WERI-Rb-1 (cell line): Measurements from ENCODE around the gene GALNT16.

Experiments
- DNase-seq: peaks from one replicate; pipeline ENCODE4 v3.0.0-alpha.2; 2020
- H3K27ac ChIP-seq: fragments of 250-450 bp; sonication (Bioruptor Pico); 2 replicates; pipeline ENCODE4 v1.5.1; 2020; ENCODE audit warnings: mild to moderate bottlenecking, moderate library complexity
- H3K27me3 ChIP-seq: fragments of 250-450 bp; sonication (Bioruptor Pico); 2 replicates; pipeline ENCODE4 v1.5.1; 2021; ENCODE audit warnings: mild to moderate bottlenecking, low read depth, moderate library complexity; ENCODE audit not compliant: insufficient read depth, severe bottlenecking
- H3K36me3 ChIP-seq: fragments of 250-450 bp; sonication (Bioruptor Pico); 2 replicates; pipeline ENCODE4 v1.5.1; 2020; ENCODE audit warnings: mild to moderate bottlenecking, moderate library complexity
- H3K4me3 ChIP-seq: 2 replicates; pipeline ENCODE4 v1.5.1; 2011; ENCODE audit warnings: low read depth, mild to moderate bottlenecking, control low read depth, low read length
- H3K9me3 ChIP-seq: fragments of 250-450 bp; sonication (Bioruptor Pico); 2 replicates; pipeline ENCODE4 v1.5.1; 2021; ENCODE audit warnings: mild to moderate bottlenecking, moderate library complexity; ENCODE audit not compliant: severe bottlenecking
- TF ChIP-seq, protein P1 (sequence below): IDR thresholded peaks from 2 replicates; pipeline ENCODE4 v1.5.1; 2011; ENCODE audit warnings: low read depth, mild to moderate bottlenecking, control low read depth, inconsistent platforms, low read length

GALNT16 gene

DNA sequence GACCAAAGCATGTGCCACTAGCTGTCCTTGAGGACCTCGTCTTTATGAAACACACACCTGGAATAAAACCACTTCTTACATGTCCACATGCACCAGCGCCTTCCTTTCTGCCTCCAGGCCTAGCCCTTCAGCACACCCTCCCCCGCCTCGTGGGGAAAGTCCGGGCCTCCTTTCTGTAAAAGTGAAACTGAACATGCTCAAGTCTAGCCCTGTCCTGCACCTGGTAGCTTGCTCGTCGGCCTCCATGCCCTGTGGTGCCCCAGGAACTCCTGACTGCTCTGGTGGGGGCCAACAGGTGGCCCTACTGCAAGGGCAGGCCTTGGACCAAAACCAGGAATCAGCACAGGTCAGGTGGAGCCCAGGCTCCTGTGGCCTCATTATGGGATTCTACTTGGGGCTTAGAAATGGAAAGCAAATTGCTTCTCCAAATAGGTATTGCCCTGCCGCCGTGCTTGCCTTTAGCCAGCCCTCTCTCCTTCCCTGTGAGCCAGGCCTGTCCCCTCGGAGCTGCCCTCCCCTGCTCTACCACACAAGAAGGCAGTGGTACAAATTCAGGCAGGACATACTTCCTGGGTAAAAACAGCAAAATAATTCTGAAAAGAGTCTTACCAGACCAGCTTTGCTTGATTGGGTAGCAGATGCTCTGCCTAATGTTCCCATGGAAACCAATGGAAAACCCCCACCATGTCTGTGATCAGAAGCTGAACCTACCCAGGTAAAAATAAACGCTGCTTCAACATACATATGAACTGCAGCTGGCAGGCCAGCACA lies 94.6 kb downstream of the GALNT16 start:
- TF ChIP-seq, protein P1, sequence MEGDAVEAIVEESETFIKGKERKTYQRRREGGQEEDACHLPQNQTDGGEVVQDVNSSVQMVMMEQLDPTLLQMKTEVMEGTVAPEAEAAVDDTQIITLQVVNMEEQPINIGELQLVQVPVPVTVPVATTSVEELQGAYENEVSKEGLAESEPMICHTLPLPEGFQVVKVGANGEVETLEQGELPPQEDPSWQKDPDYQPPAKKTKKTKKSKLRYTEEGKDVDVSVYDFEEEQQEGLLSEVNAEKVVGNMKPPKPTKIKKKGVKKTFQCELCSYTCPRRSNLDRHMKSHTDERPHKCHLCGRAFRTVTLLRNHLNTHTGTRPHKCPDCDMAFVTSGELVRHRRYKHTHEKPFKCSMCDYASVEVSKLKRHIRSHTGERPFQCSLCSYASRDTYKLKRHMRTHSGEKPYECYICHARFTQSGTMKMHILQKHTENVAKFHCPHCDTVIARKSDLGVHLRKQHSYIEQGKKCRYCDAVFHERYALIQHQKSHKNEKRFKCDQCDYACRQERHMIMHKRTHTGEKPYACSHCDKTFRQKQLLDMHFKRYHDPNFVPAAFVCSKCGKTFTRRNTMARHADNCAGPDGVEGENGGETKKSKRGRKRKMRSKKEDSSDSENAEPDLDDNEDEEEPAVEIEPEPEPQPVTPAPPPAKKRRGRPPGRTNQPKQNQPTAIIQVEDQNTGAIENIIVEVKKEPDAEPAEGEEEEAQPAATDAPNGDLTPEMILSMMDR, result no peak
- Histone ChIP-seq H3K4me3 (no peak overlapping the region), H3K9me3 (no peaks in the 10 kb centered on the region), H3K27me3 (no peaks in the 10 kb centered on the region), H3K27ac (no peak overlapping the region), H3K36me3 (no peaks in the 10 kb centered on the region)
- DNase-seq, result no peak

DNA sequence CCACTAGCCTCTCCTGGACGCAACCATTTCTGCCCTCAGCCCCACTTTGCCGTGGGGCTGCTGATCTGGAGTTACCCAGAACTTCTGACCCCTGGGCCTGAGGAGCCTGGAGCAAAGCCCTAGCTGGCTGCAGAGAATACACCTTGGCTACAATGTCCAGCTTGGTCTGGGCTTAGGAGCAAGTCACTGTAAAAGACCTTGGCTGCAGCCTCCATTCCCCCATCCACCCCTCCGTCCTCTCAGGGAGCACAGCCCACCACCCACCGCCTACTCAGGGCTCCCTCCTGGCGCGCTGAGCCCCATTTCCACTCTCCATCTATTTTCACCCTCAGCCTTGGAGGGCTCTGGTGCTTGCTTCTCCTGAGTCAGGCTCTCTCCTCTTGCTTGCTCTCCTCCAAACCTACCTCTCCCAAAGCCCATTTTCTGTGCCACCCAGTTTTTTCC lies 95.2 kb downstream of the GALNT16 start:
- Histone ChIP-seq H3K4me3 (no peak overlapping the region), H3K27me3 (no peaks in the 10 kb centered on the region), H3K36me3 (no peaks in the 10 kb centered on the region), H3K27ac (no peak overlapping the region), H3K9me3 (no peaks in the 10 kb centered on the region)
- DNase-seq, result no peak
- TF ChIP-seq, protein P1, result no peak

DNA sequence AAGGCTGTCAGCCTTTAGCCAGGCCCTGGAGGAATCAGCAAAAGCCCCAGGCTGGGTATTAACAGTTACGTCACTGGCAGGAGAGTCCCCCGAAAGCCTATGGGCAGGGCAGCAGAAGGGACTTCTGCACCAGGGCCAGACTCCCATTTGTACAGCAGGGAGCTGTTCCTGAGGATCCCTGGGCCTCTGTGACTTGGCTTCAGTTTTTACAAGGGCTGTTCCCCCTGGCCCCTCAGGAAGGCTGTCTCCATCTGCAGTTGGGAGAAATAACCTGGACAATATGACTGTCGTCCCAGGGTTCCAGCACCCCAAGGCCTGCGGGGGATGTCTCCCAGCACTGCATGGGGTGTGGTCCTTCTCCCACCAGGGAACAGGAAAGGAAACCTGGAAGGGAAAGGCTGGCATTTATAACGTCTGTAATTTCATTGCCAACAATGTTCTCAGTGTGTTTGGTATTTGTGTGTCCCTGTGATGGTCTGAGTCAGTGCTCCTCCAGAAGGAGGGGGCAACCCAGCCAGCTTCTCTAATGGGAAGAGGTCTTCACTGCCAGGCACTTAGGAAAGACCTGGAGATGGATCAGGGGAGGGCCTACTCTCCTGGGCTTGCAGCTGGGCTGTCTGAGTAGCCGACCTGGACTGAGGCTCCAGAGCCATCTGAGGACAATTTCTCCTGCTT lies 95.8 kb downstream of the GALNT16 start:
- no peak overlapping the region for H3K27ac ChIP-seq
- H3K4me3 ChIP-seq, result no peak overlapping the region
- DNase-seq, result peak; percentile 29
- H3K36me3 ChIP-seq, result no peaks in the 10 kb centered on the region
- H3K9me3 ChIP-seq, result no peaks in the 10 kb centered on the region
- no peaks in the 10 kb centered on the region for H3K27me3 ChIP-seq
- TF ChIP-seq, protein P1, result no peak

DNA sequence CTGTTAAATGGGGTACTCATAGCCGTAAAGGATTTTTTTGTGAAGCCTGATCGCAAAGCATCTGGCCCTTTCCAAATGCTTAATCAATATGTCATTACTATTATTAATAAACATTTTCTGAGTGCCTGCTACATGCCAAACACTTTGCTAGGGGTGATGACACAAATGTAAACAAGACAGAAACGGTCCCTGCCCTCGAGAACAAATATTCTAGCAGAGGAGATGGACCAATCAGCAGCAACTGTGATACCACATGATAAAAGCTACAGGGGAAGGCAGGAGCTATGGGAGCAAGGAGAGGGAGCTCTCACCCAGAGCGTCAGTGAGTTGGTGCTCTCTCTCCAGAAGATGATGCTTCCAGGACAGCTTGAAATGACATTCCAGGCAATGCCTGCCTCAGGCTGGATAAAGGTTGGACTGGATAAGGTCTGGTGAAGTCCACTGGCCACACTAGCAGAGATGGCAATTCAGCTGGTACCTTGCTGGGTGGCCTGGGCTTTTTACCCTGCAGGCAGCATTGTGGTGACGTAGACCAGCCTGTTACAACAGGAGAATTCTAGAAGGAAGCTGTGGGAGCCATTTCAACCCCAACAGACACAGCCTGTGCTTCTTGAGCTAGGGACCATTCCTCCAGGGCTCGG lies 97.1 kb downstream of the GALNT16 start:
- Histone ChIP-seq H3K9me3 (no peaks in the 10 kb centered on the region), H3K36me3 (no peaks in the 10 kb centered on the region), H3K4me3 (no peak overlapping the region), H3K27me3 (no peaks in the 10 kb centered on the region), H3K27ac (no peak overlapping the region)
- no peak for DNase-seq
- TF ChIP-seq, protein P1, result no peak

DNA sequence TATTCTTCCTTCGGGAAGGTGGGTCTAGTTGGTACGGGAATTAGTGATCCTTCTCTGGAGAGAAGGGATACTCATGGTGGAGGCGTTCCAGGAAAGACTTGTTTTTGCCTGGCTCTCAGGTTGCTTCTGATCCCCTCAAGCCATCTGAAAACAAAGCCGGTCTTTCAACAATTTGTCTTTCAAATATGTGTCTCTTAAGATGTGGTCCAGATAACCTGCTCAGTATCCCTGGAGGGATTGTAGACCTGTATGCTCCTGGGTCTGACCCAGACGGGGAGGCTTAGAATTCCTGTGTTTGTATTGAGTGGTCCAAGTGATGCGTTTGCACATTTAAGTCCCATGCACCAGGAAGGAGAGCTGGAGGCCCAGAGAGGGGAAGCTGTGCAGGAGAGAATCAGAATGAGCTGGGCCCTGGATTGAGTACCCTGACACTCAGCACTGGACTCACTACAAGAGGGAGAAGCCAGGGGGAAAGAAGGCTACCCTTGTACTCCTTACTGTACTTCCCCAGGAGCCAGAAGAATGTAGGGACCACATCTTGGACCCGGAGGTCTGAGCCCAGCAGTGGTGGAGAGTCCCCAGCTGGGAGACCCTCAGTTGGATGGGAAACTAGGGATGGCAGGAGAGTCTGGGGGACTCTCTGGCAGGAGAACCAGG lies 97.7 kb downstream of the GALNT16 start:
- Histone ChIP-seq H3K36me3 (no peaks in the 10 kb centered on the region), H3K4me3 (no peak overlapping the region), H3K27ac (no peak overlapping the region), H3K27me3 (no peaks in the 10 kb centered on the region), H3K9me3 (no peaks in the 10 kb centered on the region)
- TF ChIP-seq, protein P1, result no peak
- no peak for DNase-seq
